Panc1 (cell line): Measurements from ENCODE around the gene CCHCR1. TPM values are rescaled to one million over a fixed set of nuclear protein-coding genes. Genes with fewer than 3 reads are reported as not detected.

Experiments
- ATAC-seq: fragments of 200-7000 bp; cut with Tn5 transposase; 2 replicates; pipeline ENCODE4 v1.9.1; 2020; ENCODE audit warnings: mild to moderate bottlenecking, moderate library complexity
- BruUV-seq: library from RNA; stranded (reverse); fragments of 400-500 nt; replicated peaks from 2 replicates; lab custom pipeline; 2021; lab: Mats Ljungman, UMichigan
- CTCF ChIA-PET: fragments of 300-600 bp; sonication (Branson Sonifier 250); formaldehyde crosslinking; loops from one replicate; lab custom pipeline; 2022; ENCODE audit warnings: antibody characterized with exemption; lab: Charles Lee
- POLR2A ChIA-PET: fragments of 300-600 bp; sonication (Branson Sonifier 250); formaldehyde crosslinking; loops from one replicate; lab custom pipeline; 2022; ENCODE audit warnings: antibody characterized with exemption; lab: Charles Lee
- DNase-seq: peaks from one replicate; pipeline ENCODE4 v3.0.0-alpha.2; 2010; ENCODE audit warnings: low read depth, low spot score
- H3K27ac ChIP-seq: 2 replicates; pipeline ENCODE4 v1.5.1; 2011; ENCODE audit warnings: mild to moderate bottlenecking, low read length, inconsistent platforms
- H3K27me3 ChIP-seq: fragments of 200-500 bp; sonication (Bioruptor generic); 2 replicates; pipeline ENCODE4 v1.6.0; 2014; ENCODE audit warnings: low read length, inconsistent platforms; ENCODE audit not compliant: control insufficient read depth, insufficient read depth
- H3K36me3 ChIP-seq: fragments of 200-500 bp; sonication (Bioruptor generic); 2 replicates; pipeline ENCODE4 v1.5.1; 2014; ENCODE audit warnings: inconsistent platforms, mild to moderate bottlenecking, low read length, moderate library complexity; ENCODE audit not compliant: control insufficient read depth, insufficient read depth
- H3K4me1 ChIP-seq: 2 replicates; pipeline ENCODE4 v1.5.1; 2011; ENCODE audit warnings: inconsistent platforms, mild to moderate bottlenecking, low read length, moderate library complexity; ENCODE audit not compliant: control insufficient read depth, insufficient read depth
- H3K4me3 ChIP-seq, 2 experiments: 2 replicates each; pipeline ENCODE4 v1.5.1; 2011 to 2012; ENCODE audit warnings: low read depth in 2 of 2, low read length in 2 of 2, mild to moderate bottlenecking in 2 of 2, inconsistent platforms in 1 of 2, moderate library complexity in 1 of 2
- H3K9me3 ChIP-seq: fragments of 200-500 bp; sonication (Bioruptor generic); 2 replicates; pipeline ENCODE4 v1.5.1; 2014; ENCODE audit warnings: low read depth, mild to moderate bottlenecking, inconsistent platforms, low read length, moderate library complexity; ENCODE audit not compliant: control insufficient read depth, insufficient read depth
- POLR2AphosphoS5 ChIP-seq: IDR thresholded peaks from 2 replicates; pipeline ENCODE4 v1.6.1; 2012; ENCODE audit warnings: mild to moderate bottlenecking, low read depth, low read length, moderate library complexity
- SIN3A ChIP-seq: IDR thresholded peaks from 2 replicates; pipeline ENCODE4 v1.6.1; 2012; ENCODE audit warnings: low read depth, mild to moderate bottlenecking, low read length, moderate library complexity, borderline replicate concordance; ENCODE audit not compliant: insufficient read depth
- TCF7L2 ChIP-seq: IDR thresholded peaks from 2 replicates; pipeline ENCODE4 v1.6.1; 2011; ENCODE audit warnings: mild to moderate bottlenecking, low read depth, low read length, inconsistent platforms
- in situ Hi-C: cut with HindIII; loops from 2 replicates; pipeline ENCODE4 v1.10.0; 2016; ENCODE audit warnings: low sequenced_read_pairs, low pct_unique_long_range_greater_than_20kb
- intact Hi-C: fragments of 100-400 bp; cut with micrococcal nuclease; formaldehyde crosslinking; loops from one replicate; pipeline ENCODE4 v1.10.0; 2022; ENCODE audit not compliant: unreplicated experiment
- total RNA-seq: library from RNA; stranded (reverse); gene quantifications from one replicate; pipeline ENCODE4 v1.2.1, GENCODE V29; 2021; ENCODE audit not compliant: unreplicated experiment
- TF ChIP-seq, protein P1 (sequence below): fragments of 450-650 bp; IDR thresholded peaks from 2 replicates; pipeline ENCODE4 v1.5.1; 2017; ENCODE audit warnings: mild to moderate bottlenecking
- TF ChIP-seq, protein P2 (sequence below), 2 experiments: IDR thresholded peaks; 2 replicates each; pipeline ENCODE4 v1.6.1; 2011 to 2012; ENCODE audit warnings: low read depth in 2 of 2, control low read depth in 1 of 2, low read length in 1 of 2, mild to moderate bottlenecking in 1 of 2, moderate library complexity in 1 of 2; ENCODE audit not compliant: insufficient read depth in 1 of 2

The CCHCR1 gene
- total RNA-seq, 1 experiment from 2014 or later = 37.1 TPM

DNA sequence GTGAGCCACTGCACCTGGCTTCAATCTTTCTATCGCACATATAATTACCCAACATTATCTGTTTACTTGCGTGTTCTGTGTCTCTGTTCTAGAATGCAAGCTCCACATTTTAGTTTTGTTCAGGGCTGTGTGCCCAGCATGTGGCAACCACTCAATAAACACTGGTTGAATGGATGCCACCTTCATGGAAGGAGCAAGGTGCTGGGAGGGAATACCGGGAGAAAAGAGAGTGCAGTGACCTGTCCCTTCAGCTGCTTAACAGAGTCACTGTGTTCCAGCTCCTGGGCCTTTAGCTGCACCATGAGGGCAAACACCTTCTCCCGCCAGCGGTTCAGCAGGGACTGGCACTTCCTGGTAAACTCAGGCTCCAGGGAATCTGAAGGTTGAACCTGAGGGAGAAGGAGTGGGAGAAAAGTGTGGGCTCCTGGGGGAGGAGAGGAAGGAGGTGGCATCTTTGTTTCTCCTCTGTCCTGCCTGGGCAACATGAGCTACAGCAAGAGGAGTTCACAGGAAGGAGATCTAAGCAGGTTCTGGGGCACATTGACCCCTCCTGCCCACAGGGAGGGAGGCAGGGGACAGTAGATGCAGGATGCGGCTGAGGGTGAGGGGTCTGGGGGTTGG, 7.7 kb downstream of the CCHCR1 start:
- DNase-seq = no peak
- ATAC-seq = no peak
- no peaks in the 10 kb centered on the region for H3K4me1 ChIP-seq
- H3K27ac ChIP-seq = no peak overlapping the region
- in situ Hi-C loops (no loop called here), intact Hi-C loops (no loop called here)
- POLR2A ChIA-PET = no interaction called here
- TF ChIP-seq POLR2AphosphoS5 = no peak
- TF ChIP-seq TCF7L2 = no peak
- TF ChIP-seq, protein P1, sequence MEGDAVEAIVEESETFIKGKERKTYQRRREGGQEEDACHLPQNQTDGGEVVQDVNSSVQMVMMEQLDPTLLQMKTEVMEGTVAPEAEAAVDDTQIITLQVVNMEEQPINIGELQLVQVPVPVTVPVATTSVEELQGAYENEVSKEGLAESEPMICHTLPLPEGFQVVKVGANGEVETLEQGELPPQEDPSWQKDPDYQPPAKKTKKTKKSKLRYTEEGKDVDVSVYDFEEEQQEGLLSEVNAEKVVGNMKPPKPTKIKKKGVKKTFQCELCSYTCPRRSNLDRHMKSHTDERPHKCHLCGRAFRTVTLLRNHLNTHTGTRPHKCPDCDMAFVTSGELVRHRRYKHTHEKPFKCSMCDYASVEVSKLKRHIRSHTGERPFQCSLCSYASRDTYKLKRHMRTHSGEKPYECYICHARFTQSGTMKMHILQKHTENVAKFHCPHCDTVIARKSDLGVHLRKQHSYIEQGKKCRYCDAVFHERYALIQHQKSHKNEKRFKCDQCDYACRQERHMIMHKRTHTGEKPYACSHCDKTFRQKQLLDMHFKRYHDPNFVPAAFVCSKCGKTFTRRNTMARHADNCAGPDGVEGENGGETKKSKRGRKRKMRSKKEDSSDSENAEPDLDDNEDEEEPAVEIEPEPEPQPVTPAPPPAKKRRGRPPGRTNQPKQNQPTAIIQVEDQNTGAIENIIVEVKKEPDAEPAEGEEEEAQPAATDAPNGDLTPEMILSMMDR = no peak
- TF ChIP-seq, protein P2, sequence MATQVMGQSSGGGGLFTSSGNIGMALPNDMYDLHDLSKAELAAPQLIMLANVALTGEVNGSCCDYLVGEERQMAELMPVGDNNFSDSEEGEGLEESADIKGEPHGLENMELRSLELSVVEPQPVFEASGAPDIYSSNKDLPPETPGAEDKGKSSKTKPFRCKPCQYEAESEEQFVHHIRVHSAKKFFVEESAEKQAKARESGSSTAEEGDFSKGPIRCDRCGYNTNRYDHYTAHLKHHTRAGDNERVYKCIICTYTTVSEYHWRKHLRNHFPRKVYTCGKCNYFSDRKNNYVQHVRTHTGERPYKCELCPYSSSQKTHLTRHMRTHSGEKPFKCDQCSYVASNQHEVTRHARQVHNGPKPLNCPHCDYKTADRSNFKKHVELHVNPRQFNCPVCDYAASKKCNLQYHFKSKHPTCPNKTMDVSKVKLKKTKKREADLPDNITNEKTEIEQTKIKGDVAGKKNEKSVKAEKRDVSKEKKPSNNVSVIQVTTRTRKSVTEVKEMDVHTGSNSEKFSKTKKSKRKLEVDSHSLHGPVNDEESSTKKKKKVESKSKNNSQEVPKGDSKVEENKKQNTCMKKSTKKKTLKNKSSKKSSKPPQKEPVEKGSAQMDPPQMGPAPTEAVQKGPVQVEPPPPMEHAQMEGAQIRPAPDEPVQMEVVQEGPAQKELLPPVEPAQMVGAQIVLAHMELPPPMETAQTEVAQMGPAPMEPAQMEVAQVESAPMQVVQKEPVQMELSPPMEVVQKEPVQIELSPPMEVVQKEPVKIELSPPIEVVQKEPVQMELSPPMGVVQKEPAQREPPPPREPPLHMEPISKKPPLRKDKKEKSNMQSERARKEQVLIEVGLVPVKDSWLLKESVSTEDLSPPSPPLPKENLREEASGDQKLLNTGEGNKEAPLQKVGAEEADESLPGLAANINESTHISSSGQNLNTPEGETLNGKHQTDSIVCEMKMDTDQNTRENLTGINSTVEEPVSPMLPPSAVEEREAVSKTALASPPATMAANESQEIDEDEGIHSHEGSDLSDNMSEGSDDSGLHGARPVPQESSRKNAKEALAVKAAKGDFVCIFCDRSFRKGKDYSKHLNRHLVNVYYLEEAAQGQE (IDR thresholded peaks at IDR 0.05; ENCODE audit: insufficient read depth in 1 of 2, low read depth in 2 of 2, low read length in 1 of 2) = no peak
- H3K4me3 ChIP-seq = no peak overlapping the region
- no TSS peak for BruUV-seq
- 0 out of 2 replicates have a peak, but pooled peaks cover 2% of the 10 kb centered on the region for H3K36me3 ChIP-seq
- no peaks in the 10 kb centered on the region for H3K27me3 ChIP-seq
- H3K9me3 ChIP-seq = no peaks in the 10 kb centered on the region
- CTCF ChIA-PET = no interaction called here

DNA sequence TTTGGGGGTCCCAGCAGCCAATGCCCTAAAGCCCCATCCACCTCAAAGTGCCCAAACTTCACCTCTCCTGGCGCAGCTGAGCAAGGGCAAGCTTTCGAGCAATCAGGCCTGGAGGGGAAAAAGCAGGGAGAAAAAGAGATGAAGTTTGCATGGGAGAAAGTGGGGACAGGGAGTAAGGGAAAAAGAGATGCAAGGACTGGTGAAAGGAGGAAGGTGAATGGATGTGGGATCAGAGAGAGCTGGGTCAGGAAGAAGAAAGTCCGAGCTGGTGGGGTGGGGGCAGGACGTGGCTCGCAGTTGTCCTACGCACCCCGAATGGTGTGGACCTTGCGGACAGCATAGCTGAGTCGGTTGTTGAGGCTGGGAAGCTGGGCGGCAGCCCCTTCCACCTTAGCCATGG, 12.2 kb downstream of the CCHCR1 start:
- in situ Hi-C loops = no loop called here
- H3K27ac ChIP-seq = no peak overlapping the region
- no peaks in the 10 kb centered on the region for H3K4me1 ChIP-seq
- no peaks in the 10 kb centered on the region for H3K9me3 ChIP-seq
- no peaks in the 10 kb centered on the region for H3K27me3 ChIP-seq
- BruUV-seq = TSS peak; percentile 77
- H3K36me3 ChIP-seq = 0 out of 2 replicates have a peak, but pooled peaks cover 2% of the 10 kb centered on the region
- TF ChIP-seq, protein P1 = no peak
- TF ChIP-seq, protein P2 (IDR thresholded peaks at IDR 0.05; ENCODE audit: insufficient read depth in 1 of 2, low read depth in 2 of 2, low read length in 1 of 2) = no peak
- TF ChIP-seq SIN3A (no peak), POLR2AphosphoS5 (no peak), TCF7L2 (no peak)
- no peak for DNase-seq
- no peak overlapping the region for H3K4me3 ChIP-seq
- POLR2A ChIA-PET = no interaction called here
- CTCF ChIA-PET = no interaction called here
- no peak for ATAC-seq
- intact Hi-C loops = no loop called here
